Stimulated activated CD8-positive, alpha-beta memory T cell treated with anti-CD3 and anti-CD28 coated beads, Interleukin-7, amount 100 ng/mL, for 24 hours (primary cell): ENCODE results near the gene RTN1.

Experiments used
- DNase-seq: peaks from one replicate; pipeline ENCODE4 v3.0.0-alpha.2; 2020; ENCODE audit warnings: low read depth

The RTN1 gene, protein sequence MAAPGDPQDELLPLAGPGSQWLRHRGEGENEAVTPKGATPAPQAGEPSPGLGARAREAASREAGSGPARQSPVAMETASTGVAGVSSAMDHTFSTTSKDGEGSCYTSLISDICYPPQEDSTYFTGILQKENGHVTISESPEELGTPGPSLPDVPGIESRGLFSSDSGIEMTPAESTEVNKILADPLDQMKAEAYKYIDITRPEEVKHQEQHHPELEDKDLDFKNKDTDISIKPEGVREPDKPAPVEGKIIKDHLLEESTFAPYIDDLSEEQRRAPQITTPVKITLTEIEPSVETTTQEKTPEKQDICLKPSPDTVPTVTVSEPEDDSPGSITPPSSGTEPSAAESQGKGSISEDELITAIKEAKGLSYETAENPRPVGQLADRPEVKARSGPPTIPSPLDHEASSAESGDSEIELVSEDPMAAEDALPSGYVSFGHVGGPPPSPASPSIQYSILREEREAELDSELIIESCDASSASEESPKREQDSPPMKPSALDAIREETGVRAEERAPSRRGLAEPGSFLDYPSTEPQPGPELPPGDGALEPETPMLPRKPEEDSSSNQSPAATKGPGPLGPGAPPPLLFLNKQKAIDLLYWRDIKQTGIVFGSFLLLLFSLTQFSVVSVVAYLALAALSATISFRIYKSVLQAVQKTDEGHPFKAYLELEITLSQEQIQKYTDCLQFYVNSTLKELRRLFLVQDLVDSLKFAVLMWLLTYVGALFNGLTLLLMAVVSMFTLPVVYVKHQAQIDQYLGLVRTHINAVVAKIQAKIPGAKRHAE

GRCh38 chr14:59870277-59871165, at the start of gene RTN1:
Gene RTN1 (minus strand): TSS chr14:59870776. CDS start chr14:59870630, 146 bp downstream.
- DNase-seq = no peak

DNA sequence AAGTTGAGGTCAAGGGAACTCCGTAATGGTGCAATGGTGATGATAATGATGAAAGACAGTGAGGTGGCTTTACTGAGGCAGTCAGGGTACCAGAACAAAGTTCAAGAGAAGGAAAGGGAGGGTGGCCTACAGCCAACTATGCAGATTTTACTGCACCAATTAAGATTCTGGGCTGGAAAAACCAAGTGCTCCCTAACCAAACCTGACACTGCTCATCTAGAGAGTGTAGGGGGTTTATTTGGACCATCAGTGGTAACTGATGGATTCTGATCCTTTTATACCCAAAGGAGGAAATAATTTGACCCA, 49.8 kb upstream of the RTN1 start:
- DNase-seq = no peak

- no peak for DNase-seq
Observed at GRCh38 chr14:59919570-59920377, 49.2 kb upstream of the RTN1 start, which contains the start of gene LRRC9. Gene LRRC9 (plus strand): TSS chr14:59920144.

GRCh38 chr14:59918824-59919569, 48.4 kb upstream of the RTN1 start:
- DNase-seq = no peak

- no peak for DNase-seq
Observed at GRCh38 chr14:59913187-59913586, 42.6 kb upstream of the RTN1 start.

- no peak for DNase-seq
Observed at GRCh38 chr14:59912443-59912842, 41.9 kb upstream of the RTN1 start.

DNA sequence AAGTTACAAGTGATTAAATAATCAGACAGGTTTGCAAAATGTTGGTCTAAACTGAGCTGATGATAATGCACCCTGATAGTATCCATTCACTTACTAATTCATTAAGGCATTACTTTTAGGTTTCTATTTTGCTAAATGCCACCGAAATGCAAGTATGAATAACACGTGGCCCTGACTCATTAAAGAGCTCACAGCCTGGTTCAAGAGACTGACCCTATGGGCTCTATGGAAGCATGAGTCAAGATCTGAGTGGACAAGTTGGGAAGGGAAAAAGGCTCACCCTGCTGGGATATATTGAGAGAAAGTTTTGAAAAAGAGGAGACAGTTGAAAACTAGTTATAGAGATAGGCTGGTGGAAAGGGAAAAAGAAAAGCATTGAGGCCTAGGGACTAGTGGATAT, 34.6 kb upstream of the RTN1 start:
- DNase-seq = no peak

- DNase-seq = no peak
Observed at GRCh38 chr14:59904184-59904583, 33.6 kb upstream of the RTN1 start.

DNA sequence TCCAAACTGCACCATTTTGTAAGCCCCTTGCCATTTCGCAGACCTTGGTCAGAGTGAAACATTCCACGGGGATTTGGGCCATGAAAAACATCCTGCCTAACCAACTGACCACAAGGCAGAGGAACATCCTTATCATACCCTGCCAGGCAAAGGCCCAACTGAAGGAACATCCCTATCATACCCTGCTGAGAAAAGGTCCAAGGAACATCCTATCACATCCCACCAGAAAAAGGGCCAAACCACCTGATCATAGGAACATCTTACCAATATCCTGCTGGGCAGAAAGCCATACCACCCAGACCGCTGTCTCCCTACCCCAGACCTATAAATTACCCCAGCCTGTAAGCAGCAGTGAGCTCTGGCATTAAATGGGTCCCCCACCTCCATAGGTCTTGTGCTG, 30.0 kb upstream of the RTN1 start:
- no peak for DNase-seq

DNA sequence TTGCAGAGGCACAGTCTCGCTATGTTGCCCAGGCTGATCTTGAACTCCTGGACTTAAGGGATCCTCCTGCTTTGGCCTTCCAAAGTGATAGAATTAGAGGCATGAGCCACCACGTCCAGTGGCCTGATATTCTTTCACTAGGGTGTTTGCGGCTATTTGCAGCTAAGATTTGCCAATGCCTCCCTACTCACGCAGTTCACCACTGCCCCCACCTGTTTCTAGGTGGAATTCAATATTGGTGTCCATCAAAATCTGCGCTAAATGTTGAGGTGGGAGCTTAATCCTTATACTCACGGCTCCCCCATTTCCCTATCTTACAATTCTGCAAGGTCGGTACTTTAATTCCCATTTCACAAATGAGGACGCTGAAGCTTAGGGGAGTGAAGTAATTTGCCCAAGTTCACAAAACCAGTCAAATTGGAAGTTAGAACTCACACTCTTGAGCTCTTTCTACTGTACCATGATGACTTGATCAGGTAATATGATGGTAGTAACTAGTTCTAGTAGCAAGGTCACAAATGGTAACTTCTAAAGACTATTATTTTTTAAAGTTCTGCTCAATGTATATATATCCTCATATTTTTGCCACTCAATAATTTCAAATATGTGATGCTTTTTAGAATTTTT, 27.3 kb upstream of the RTN1 start:
- DNase-seq = no peak

DNA sequence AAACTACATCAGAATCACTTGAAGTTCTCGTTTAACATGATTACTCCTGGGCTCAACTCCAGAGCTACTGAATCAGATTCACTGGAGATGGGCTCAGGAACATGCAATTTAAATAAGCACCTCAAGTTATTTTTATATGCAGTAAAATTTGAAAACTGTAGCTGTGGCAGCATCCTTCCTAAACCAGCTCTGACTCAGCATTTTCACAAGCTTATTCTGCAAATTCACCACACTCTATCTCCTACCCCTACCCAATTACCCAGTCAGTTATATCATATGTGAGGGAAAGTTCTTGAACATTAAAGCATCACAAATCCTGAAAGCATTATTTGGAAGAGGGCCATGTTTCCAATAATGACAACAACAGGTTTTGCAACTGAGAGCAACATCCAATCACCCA, 25.1 kb upstream of the RTN1 start:
- DNase-seq = no peak

DNA sequence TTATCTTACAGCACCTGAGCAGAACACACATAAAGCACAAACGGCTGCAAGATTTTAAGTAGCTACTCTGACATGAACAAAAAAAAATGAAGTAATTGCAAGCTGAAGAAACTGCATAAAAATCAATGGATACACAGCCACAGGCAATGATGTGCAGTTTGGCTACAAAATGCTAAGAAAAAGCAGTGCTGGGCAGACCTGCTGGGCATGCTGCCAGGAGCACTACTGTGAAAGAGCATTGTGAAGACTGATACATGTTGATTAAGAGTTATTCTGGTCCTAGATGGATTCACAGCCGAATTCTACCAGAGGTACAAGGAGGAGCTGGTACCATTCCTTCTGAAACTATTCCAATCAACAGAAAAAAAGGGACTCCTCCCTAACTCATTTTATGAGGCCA, 20.1 kb upstream of the RTN1 start:
- DNase-seq = no peak

GRCh38 chr14:59882957-59883356, 12.4 kb upstream of the RTN1 start:
- no peak for DNase-seq

GRCh38 chr14:59871166-59871495, 555 bp upstream of the RTN1 start:
- DNase-seq = no peak

- no peak for DNase-seq
Observed at GRCh38 chr14:59869381-59870255, 958 bp downstream of the RTN1 start.

DNA sequence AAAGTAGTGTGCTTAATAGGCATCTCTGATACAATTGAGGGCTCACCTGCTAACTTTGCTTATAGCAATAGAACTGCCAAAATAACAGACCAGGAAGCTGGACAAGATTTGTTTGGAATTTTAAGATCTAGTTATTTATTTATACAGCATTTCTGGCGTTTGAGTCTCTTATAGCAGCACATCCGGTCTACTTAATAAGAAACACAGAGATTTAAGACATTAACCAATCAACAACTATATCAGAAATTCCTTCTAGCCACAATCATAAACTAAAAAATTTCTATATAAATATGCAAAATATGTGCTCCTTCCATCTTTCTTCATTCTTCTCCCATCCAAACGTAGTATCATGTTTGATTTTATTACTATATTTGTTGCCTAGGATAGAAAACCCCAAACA, 2.6 kb downstream of the RTN1 start:
- DNase-seq = no peak

DNA sequence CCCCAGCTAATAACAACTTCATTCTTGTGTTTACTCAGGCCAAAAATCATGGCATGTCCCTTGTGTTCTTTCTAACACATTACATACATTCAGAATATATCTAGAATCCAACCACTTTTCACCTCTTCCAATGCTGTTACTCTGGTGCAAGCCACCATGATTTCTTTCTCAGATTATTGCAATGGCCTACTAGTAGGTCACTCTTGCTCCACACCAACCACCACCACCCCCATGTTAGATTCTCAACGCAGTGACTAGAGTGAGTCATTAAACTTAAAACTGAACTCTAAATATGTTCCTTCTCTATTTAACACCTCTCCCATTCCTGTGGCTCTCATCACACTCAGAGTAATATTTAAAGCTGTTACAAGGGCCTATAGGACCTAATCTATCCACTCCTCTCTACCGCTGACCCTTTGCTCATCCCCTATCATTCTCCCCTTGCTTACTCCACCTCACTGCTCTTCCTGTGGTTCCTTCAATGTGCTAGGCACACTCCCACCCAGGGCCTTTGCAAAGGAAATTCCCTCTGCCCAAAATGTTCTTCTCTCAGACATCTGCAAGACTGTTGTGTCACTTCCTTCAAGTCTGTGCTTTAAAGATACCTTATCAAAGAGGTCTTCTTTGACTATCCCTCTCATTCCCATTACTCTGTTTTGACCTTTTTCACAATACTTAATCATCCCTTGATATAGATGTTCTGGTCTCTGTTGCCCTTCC, 6.6 kb downstream of the RTN1 start:
- no peak for DNase-seq

DNA sequence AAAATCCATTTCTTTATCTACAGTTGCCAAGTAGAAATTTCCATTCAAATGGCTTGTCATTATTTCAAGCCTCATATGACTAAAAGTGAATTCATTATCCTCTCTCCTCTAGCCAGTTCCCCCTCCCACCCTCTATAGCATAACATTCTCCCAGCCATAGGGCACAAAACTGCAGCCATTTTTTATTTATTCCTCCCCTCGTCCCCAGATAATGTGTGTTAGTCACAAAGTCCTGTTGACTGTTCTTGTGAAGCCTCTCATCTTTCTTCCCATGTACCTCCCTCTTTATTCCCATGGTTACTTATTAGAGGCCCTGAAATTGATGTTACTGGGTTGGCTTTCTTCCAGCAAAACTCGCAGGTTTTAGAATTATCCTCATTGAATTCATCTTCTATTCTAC, 13.2 kb downstream of the RTN1 start:
- no peak for DNase-seq

DNA sequence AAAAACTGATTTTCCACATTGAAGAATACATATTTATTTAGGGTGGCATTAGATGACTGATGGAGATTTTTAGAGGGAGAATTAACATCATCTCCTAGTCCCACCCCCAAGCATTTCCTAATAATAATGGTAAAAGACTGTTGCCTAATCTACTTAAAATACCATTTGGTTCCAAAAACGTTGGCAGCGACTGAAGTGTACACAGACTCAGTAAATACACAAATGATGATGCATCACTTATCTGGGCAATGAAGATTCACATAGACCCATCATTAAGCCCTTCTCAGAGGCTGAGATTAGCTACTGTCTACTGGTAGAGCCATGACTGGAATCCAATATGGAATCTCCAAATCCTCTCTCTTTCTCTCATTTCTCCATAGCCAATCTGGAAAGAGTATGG, 18.2 kb downstream of the RTN1 start:
- DNase-seq = no peak
